ENCODE measurements around the gene KAT7.

KAT7 gene

DNA sequence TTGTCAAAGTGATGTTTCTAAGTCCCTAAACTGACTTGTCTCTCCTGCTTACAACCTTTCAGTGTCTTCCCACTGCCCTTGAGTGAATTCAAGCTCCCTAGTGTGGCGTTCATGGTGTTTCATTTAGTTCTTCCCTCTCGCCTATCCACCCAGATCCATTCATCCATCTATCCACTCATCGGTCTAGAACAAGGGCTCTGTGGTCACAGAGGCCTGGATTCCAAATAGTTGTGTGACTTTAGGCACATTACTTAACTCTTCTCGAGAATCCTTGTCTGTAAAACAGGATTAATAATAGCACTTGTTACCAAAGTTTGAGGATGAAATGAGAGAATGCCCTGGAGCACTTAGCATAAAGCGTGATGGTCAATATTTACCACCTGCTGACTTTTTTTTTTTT lies 60.3 kb downstream of the KAT7 start:
- TF ChIP-seq CTCF (conservative IDR thresholded peaks at IDR 0.05; ENCODE audit: low read depth, low read length) = no peak
- no peak for DNase-seq (ENCODE audit: low read depth)
- H3K4me3 ChIP-seq (ENCODE audit: low read depth, low read length) = no peak overlapping the region

- no peak overlapping the region for H3K4me3 ChIP-seq (ENCODE audit: low read depth, low read length)
- DNase-seq (ENCODE audit: low read depth) = no peak
- no peak for TF ChIP-seq CTCF (conservative IDR thresholded peaks at IDR 0.05; ENCODE audit: low read depth, low read length)
Observed at GRCh38 chr17:49850218-49850610, 61.7 kb downstream of the KAT7 start.

GRCh38 chr17:49850772-49851386 lies 62.4 kb downstream of the KAT7 start:
- DNase-seq (ENCODE audit: low read depth) = no peak

GRCh38 chr17:49851387-49852291 lies 63.2 kb downstream of the KAT7 start:
- peak; percentile 65 for DNase-seq (ENCODE audit: low read depth)
- peak overlapping the region; percentile 53 for H3K4me3 ChIP-seq (ENCODE audit: low read depth, low read length)
- peak; percentile 70 for TF ChIP-seq CTCF (conservative IDR thresholded peaks at IDR 0.05; ENCODE audit: low read depth, low read length)

More at GRCh38 chr17:49850772-49851386, 62.4 kb downstream of the KAT7 start:
- no peak for TF ChIP-seq CTCF (conservative IDR thresholded peaks at IDR 0.05; ENCODE audit: low read depth, low read length)
- peak overlapping the region; percentile 53 for H3K4me3 ChIP-seq (ENCODE audit: low read depth, low read length)

GRCh38 chr17:49853470-49854015 lies 65.1 kb downstream of the KAT7 start:
- no peak overlapping the region for H3K4me3 ChIP-seq (ENCODE audit: low read depth, low read length)
- DNase-seq (ENCODE audit: low read depth) = no peak
- TF ChIP-seq CTCF (conservative IDR thresholded peaks at IDR 0.05; ENCODE audit: low read depth, low read length) = no peak

GRCh38 chr17:49854126-49854525 lies 65.6 kb downstream of the KAT7 start:
- DNase-seq (ENCODE audit: low read depth) = no peak
- no peak for TF ChIP-seq CTCF (conservative IDR thresholded peaks at IDR 0.05; ENCODE audit: low read depth, low read length)

More at GRCh38 chr17:49854126-49854525, 65.6 kb downstream of the KAT7 start:
- H3K4me3 ChIP-seq (ENCODE audit: low read depth, low read length) = no peak overlapping the region

All from choroid plexus epithelial cell (primary cell).